Ureter (tissue), 1 donor: ENCODE results near the gene PIP5KL1. TPM values are rescaled to one million over a fixed set of nuclear protein-coding genes. Genes with fewer than 3 reads are reported as not detected.

Experiments used
- DNase-seq: peaks from one replicate; pipeline ENCODE4 v3.0.0-alpha.2; 2020; ENCODE audit warnings: low spot score
- total RNA-seq: library from RNA; stranded (reverse); gene quantifications from one replicate; pipeline ENCODE4 v1.2.4, GENCODE V29; 2023
- donor health status: DM: yes; HTN: yes; CAD: no.

Gene PIP5KL1, protein sequence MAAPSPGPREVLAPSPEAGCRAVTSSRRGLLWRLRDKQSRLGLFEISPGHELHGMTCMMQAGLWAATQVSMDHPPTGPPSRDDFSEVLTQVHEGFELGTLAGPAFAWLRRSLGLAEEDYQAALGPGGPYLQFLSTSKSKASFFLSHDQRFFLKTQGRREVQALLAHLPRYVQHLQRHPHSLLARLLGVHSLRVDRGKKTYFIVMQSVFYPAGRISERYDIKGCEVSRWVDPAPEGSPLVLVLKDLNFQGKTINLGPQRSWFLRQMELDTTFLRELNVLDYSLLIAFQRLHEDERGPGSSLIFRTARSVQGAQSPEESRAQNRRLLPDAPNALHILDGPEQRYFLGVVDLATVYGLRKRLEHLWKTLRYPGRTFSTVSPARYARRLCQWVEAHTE
- total RNA-seq: 3.3 TPM

- no peak for DNase-seq
Observed at GRCh38 chr9:127930231-127931091, at the start of gene PIP5KL1. Gene PIP5KL1, minus strand, starts transcription at chr9:127930777. Its CDS starts 25 bp downstream, at chr9:127930752.

- DNase-seq: no peak
Observed at GRCh38 chr9:127980060-127980705, 49.6 kb upstream of the PIP5KL1 start.

DNA sequence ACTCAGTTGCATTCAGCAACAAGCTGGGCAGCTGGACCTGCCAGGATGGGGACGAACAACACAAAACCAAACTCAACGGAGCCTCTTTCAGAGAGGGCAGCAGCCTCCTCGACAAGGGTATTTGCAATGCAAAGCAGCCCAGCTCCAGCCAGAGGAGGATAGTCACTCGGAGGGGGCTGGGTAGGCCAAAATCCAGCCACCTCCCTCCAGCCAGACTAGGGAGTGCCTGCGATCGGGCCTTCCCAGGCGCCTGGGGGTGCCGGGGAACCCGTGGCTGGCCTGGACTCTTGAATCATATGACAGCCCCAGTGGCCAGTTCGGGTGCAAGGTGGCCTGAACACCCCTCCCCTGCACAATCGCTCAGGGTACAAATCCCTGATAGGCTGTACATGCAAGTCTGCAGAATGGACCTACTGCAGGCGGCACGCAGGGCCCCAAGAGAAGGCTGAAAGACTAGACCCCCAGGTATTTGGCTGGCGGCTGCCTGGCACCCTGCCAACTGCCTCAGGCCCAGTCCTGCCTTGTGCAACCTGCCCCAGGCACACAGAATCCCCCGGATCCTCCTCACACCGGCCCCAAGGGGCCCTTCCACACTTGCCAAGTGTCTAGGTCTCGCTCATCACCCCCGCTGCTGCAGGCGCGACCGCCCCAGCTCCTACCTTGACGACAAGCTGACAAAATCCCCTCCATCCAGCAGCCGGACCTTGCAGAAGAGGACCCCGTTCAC lies 48.9 kb upstream of the PIP5KL1 start:
- DNase-seq: no peak

DNA sequence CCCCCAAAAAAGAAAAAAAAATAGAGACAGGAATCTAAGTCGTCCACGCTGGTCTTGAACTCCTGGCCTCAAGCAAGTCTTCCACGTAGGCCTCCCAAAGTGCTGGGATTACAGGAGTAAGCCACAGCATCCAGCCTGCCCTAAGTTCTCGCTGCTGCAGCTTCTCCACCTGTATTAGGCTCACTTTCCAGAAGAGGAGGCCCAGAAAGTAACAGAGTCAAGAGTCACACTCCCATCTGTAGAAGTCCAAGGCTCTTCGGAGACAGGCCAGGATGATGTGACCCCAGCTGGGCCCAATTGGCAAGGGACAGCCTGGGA lies 48.4 kb upstream of the PIP5KL1 start:
- no peak for DNase-seq

DNA sequence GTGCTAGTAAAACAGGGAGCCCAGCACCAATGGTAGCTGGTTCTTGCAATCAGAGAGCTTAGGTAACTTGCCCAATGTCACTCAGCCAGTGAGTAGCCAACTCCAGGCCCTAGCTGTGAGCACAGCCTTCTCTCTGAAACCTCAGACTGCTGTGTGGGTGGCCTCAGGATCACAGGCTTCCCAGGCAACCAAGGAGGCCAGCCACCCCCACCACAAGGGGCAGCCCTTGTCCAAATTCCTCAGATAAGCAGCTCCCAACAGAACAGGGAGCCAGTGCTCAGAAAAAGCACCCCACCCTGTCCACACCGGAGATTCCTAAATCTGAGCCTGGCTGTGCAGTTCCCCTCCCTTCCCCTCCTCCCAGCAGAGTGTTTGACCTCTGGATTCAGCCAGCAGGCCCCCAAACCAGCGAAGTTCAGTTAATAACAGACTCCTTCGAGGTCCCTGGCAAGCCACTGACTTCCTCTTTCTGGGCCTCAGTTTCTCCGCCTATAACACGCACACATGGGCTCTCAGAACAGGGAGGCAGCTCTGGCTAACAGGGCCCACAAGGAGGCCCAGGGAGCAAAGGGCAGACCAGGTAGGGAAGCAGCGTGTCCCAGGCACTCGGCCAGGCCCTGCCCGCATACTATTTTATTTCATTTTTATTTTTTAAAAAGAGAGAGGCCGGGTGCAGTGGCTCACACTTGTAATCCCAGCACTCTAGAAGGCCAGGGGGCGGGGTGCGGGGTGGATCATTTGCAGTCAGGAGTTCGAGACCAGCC lies 47.5 kb upstream of the PIP5KL1 start:
- no peak for DNase-seq

DNA sequence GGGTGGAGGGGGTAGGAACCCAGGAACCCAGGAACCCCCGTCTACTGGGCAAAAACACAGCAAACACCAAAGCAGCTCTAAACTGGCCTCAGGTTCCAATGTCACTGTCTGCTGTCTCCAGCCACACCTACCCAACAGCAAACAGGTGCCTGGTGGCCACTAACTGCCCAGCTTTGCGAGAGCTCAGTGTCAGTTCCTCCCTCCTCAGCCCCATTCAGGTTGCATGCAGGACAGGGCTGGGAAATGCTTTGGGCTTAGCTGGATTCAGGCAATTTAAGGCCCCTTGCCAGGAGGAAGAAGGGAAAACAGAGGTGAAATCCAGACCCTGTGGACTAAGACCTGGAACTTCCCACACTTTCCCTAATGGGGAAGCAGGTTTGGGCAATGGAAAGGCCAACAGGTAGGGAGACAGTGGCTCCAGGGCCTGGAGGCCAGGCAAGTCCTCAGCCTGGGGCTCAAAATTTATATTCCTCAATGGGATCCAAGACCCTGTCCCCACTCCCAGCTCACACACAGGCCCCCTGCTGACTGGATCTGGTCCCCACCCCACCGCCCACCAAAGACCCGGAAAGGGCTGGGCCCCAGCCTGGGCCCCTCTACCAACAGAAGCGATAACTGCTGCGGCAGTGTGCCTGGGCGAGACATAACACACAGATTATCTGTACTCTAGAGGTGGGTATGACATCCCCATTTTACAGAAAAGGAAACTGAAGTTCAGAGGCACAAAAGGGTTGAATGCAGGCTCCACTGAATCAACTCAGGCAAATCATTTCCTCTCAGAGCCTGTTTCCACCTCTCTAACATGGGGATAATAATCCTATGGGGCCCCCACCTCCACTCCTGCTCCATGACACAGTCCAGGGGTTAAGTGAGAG lies 46.7 kb upstream of the PIP5KL1 start:
- no peak for DNase-seq

- DNase-seq: no peak
Observed at GRCh38 chr9:127976498-127976897, 45.9 kb upstream of the PIP5KL1 start.

DNA sequence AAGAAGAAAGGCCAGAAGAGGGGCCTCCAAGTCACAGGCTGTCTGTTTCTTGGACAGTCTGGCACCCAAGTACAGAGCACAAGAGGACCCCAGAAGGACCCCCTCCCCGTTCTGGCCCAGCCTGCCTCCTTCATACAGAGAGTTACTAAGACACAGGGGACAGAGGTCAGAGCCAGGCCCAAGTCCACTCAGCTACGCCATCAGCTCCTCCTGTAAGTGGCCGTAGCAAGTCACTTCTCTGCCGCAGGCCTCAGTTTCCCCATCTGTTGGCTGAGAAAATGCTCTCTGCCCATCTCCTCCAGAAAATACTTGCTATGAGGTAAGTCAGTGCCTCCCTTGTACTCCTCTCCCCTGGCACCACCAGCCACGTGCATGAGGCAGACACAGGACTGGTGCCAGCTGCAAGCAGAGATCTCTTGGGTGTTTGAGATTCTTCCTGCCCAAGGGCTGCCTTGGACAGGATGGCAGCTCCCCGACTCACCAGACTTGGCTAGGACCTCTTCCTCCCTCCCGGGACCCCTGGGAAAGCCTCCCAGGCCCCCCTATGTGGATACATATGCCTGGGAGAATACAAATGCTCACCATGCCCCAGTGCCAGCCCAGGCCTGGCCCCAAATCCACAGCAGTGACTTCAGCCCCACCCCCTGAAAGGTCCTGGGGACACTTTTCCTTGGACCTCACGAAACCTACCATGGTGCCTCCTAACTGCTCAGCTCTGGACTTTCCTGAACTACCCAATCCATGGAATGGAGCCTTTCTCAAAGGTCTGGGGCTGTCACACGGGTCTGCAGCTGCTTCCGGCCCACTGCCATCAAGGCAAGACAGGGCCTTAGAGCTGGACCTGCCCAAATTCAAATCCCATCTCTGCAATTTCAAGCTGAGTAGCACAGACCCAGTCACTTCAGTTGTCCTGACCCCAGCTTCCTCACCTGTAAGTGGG lies 45.1 kb upstream of the PIP5KL1 start:
- no peak for DNase-seq

DNA sequence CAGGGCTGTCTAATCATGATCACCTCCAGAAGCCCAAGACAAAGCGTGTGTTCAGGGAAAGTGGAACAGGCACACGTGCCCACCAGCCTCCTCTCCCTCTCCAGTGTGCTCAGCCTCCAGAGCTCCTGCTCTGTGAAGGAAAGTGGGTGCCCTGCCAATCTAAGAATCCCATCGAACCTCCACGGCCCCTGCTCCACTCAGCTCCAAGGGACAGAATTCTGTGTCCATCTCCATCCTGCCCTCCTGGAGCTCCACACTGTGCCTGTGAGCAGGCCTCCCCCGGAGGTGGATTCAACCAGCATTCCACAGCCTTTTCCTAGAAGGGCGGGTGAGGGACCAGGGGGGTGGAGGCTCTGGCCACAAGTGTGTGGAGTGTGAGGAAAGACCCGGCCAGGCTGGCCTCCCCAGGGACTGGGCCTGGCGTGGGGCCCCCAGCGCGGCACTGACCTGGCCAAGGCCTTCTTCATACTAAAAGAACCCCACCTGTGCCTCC lies 44.2 kb upstream of the PIP5KL1 start:
- DNase-seq: no peak

- DNase-seq: no peak
Observed at GRCh38 chr9:127974001-127974768, 43.6 kb upstream of the PIP5KL1 start.

DNA sequence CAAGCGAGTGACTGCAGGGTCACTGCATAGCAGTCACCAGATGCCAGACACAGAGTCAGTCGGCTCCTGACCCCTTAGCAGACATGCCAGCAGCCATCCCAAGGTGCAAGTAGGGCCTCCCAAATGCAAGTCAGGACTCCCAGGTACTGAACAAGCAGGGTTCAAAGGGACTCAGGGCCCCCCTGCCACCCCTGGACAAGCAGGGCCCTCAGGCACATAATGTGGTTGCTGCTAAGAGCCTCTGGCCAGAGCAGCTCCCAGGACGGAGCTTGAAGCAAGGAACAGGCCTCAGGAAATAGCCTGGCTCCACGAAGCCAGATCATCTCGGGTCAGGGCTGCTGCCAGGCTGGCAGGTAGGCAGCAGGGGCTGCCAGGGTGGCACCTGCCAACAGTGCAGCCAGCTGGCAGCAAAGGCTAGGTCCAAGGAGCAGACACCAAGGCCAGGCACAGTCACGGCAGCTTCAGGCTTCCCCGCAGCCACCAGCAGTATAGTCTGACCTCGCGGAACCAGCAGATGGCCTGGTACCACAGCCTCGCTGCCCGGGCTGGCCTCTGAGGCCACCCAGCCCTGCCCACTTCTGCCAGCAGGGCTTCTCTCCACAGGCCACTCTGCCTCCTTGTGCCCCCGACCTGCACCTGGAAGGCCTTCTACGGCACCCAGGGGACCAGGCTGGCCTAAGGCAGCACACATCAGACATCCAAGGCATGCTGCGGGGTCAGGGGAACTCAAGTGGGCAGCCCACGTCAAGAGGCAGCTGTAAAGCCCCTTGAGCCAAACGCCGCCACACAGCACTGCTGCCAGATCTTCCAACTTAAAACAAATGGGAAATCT lies 42.8 kb upstream of the PIP5KL1 start:
- no peak for DNase-seq

- no peak for DNase-seq
Observed at GRCh38 chr9:127972236-127972871, 41.8 kb upstream of the PIP5KL1 start.

- DNase-seq: no peak
Observed at GRCh38 chr9:127971357-127972235, 41.0 kb upstream of the PIP5KL1 start.

- no peak for DNase-seq
Observed at GRCh38 chr9:127970401-127971313, 40.1 kb upstream of the PIP5KL1 start.
